Left hindlimb (tissue), 1 donor: ENCODE measurements around the gene CBX7.

Experiments used
- DNase-seq: peaks from one replicate; pipeline ENCODE4 v3.0.0-alpha.2; 2018

CBX7 gene

GRCh38 chr22:39122772-39123470 lies 29.6 kb downstream of the CBX7 start:
- no peak for DNase-seq

GRCh38 chr22:39120983-39121382 lies 31.5 kb downstream of the CBX7 start:
- DNase-seq, result no peak

- no peak for DNase-seq
These were observed 34.8 kb downstream of the CBX7 start for GRCh38 chr22:39117585-39118191.

DNA sequence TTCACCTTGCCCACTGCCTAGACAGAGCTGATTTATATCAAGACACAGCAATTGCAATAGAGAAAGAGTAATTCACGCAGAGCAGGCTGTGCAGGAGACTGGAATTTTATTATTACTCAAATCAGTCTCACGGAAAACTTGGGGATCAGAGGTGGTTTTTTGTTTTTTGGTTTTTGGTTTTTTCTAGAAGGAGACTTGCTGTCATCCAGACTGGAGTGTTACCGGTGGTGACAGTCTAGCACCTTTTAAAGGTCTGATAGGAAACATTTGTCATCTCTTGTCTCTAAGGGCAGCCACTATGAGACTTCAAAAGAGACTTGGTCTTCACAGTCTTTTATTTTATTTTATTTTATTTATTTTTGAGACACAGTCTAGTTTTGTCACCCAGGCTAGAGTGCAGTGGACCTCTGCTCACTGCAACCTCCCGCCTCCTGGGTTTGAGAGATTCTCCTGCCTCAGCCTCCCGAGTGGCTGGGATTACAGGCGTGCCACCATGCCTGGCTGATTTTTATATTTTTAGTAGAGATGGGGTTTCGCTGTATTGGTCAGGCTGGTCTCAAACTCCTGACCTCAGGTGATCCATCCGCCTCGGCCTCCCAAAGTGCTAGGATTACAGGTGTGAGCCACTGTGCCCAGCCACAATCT lies 36.4 kb downstream of the CBX7 start:
- DNase-seq, result no peak

GRCh38 chr22:39115570-39115969 lies 36.9 kb downstream of the CBX7 start:
- no peak for DNase-seq

DNA sequence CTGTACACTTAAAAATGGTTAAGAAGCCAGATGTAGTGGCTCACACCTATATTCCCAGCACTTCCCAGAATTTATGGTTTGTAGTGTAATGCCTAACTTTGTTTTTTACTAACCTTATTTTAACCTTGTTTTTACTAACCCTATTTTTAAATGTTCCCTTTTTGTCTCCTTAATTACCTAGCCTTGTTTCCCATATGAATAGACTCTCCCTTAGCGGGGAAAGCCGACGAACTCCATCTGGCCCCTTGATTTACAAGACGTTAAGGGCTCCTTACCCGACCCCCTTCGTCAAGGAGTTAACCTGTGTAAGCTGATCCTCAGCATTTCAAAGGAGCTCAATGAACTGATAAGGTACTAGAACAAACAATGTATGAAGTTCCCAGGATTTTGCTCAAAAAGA lies 38.4 kb downstream of the CBX7 start:
- no peak for DNase-seq

GRCh38 chr22:39110631-39111561 lies 41.6 kb downstream of the CBX7 start:
- no peak for DNase-seq

DNA sequence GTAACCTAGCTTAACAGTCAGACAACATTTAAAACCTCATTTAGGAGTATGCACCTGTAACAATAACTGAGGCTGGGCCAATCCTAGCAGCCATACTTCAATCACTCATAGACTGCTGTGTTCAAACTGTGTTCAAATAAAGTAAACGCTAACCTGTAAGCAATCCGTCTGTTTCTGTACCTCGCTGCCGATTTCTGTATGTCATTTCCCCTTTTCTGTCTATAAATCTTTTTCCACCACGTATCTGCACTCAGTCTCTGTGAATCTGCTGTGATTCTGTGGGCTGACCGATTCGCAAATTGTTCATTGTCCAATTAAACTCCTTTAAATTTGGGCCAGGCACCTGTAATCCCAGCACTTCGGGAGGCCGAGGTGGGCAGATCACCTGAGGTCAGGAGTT lies 43.1 kb downstream of the CBX7 start:
- no peak for DNase-seq

DNA sequence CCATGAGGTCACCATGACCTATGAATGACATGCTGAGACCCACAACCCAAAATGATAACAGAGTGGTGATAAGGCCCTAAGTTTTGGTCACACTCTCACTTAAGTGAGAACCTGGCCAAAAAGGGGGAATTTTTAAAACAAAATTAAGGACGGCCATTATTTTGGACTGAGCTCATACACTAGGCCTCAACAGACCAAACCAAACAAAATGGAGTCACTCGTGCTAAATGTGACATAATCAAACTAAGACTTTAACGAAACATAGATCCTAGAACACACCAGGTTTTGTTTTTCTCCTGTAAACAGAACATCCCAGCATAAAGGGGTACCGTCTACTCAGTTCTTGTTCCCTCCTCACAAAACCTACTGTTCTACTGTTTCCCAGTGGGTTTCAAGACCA lies 44.0 kb downstream of the CBX7 start:
- no peak for DNase-seq

DNA sequence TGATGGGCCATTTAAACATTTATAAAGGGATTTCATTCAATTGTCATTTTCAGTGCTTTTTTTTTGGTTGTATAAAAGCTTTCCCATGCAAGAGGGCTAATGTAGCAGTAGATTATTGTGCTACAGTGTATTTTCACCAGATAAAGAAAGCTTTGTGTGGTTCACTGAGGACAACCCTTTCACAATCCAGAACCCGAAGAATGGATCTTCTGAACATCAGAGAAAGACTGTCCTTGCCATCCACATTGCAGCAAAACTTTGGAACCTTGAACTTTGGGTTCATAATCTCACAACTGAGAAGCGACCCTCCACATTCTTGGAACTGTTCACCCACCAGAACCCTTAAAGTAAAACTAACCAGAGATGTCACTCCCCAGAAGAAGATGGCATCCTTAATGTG lies 46.2 kb downstream of the CBX7 start:
- DNase-seq, result no peak

DNA sequence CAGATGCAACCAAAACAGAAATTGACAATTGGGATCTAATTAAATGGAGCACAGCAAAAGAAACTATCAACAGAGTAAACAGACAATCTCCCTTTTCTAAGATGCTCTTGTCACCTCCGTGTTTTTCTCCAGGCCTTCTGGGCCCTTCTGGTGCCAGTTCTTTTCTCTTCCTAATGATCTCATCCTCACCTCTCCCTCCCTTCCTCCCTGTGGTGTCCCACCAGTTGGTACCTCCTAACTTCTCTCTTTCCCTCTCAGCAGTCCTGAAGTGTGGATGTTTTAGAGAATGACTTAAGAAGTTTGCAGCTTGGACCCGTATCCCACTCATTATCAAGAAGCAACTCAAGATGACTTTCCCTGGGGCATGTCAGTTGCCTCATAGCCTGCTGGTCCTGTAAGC lies 49.0 kb downstream of the CBX7 start:
- no peak for DNase-seq

GRCh38 chr22:39101226-39101625 lies 51.3 kb downstream of the CBX7 start:
- DNase-seq, result no peak

- DNase-seq, result no peak
These were observed 53.9 kb downstream of the CBX7 start for GRCh38 chr22:39098576-39098975.

DNA sequence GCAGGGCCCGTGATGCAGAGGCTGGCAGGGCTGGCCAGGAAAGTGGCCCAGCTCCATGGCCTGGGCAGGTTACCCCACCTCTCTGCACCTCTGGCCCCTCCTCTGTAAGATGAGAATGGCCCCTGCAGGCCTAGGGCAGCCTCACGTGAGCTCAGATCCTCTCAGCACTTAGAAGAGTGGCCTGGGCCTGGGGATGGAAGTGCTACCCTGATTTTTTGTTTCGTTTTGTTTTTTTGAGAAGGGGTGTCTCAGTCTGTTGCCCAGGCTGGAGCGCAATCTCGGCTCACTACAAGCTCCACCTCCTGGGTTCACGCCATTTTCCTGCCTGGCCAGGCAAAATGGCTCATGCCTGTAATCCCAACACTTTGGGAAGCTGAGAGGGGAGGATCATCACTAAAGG lies 54.5 kb downstream of the CBX7 start:
- no peak for DNase-seq

GRCh38 chr22:39097098-39098020 lies 55.1 kb downstream of the CBX7 start, which contains the start of gene APOBEC3H:
Gene APOBEC3H (plus strand): TSS chr22:39097244. CDS start chr22:39100279, 3,035 bp downstream.
- no peak for DNase-seq

GRCh38 chr22:39095971-39096370 lies 56.5 kb downstream of the CBX7 start:
- DNase-seq, result no peak

DNA sequence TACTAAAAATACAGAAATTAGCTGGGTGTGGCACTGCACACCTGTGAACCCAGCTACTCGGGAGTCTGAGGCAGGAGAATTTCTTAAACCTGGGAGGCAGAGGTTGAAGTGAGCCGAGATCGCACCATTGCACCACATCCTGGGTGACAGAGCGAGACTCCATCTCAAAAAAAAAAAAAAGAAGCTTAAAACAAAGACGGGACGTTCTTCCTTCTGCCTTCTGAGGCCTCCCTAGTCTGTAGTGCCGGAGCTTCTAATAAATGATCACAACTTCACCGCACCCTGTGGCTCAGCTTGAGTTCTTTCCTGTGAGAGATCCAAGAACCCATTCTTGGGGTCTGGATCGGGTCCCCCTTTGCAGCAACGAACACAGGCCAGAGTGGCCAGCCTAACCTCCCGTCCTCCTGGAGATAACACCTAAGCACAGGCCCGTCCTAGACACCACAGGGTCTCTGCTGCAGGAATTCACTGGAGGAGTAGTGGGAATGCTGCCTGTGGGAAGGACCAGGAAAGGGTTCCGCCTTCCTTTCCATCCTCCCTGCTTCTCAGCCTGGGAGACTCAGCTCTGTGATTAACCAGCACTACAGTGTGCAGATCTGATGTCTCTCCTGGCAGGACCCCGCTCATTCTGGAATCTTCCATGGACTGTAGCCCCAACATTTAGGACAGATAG lies 57.6 kb downstream of the CBX7 start:
- DNase-seq, result no peak

DNA sequence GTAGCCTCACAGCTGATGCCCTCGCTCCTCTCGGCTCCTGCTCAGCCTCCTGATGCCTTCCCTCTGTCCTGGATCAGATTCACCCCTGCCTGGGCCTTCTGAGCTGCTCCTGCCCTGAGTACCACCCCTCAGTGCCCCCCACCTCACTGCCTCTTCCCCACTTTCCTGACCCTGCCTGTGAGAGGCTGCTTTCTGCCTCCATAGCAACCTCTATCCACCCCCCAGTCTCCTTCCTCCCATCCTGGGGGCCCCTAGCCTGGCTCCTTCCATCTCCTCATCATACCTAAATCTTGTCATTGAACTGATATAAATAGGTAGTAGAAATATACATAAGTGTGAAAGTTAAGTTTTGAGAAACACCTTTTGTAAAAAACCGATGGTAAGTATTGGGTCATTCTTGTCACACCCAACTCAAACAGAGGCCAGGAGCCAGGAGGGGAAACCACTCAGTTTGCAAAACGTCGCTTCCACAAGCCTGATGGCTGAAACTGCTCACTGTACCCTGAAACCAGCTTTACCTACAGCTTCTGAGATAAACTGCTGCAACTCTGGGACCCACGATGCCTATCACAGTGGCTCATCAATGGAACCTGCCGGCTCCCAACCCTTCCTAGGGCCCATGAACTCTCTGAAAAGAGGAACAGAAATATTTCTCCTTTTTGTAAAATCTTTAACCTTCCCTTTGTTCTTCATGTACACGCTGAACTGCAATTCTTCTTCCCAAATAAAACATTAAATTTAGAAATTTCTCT lies 60.2 kb downstream of the CBX7 start:
- no peak for DNase-seq

DNA sequence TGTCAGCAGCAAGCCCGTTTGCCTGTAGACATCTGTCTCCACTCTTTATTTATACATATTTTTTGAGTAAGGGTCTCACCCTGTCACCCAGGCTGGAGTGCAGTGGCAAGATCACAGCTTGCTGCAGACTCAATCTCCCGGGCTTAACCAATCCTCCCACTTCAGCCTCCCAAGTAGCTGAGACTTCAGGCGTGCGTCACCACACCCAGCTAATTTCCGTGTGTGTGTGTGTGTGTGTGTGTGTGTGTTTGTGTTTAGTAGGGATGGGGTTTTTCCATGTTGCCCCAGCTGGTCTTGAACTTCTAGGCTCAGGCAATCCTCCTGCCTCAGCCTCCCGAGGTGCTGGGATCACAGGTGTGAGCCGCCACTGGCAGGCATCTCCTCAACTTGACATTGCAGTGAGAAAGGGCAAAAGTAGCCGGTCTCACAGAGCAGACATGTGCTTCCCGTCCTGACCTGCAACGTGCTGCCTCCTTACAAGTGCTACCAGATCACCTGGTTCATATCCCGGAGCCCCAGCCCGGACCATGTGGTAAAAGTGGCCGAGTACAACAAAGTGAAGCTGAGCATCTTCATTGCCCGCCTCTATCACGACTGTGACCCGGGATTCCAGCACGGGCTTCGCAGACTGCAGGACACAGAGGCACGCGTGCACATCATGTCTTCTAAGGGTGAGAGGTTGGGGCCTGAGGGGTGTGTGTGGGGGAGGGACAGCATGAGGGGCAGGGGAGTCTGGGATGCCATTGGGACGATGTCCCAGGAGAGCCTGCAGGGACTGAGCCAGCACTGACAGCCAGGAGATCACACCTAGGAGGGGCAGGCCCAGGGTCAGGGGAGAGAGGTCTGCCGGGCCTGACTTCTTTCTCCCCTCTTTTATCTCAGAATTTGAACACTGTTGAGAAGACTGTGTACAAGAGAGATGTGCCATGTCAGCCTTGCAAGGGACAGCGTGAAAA lies 61.1 kb downstream of the CBX7 start:
- no peak for DNase-seq
